Spleen (tissue), 7 donors: ENCODE measurements around the gene CFD.

Experiments used
- CTCF ChIP-seq, 11 experiments: fragments of 200-600 bp in 7 of 11; fragments of 450-650 bp in 4 of 11; sonication (generic) in 4 of 11; IDR thresholded peaks in 8 of 11; conservative IDR thresholded peaks in 3 of 11; 1 replicate in 7 of 11; 2 replicates in 4 of 11; pipeline versions ENCODE4 v1.4.0 to v1.8.0; 2016 to 2021; ENCODE audit warnings: antibody characterized with exemption in 11 of 11, inconsistent platforms in 4 of 11, mild to moderate bottlenecking in 1 of 11
- POLR2A ChIP-seq, 3 donors: fragments of 450-650 bp; IDR thresholded peaks; one replicate each; pipeline ENCODE4 v1.5.1; 2017; ENCODE audit warnings: antibody characterized with exemption in 3 of 3, mild to moderate bottlenecking in 1 of 3
- donor health status: DM: no; HTN: no; CAD: no; lungs with moderate emphysema.
- donor health status: DM: no; HTN: no; CAD: no.
- donor health status: DM: no; HTN: no; CAD: no.

DNA sequence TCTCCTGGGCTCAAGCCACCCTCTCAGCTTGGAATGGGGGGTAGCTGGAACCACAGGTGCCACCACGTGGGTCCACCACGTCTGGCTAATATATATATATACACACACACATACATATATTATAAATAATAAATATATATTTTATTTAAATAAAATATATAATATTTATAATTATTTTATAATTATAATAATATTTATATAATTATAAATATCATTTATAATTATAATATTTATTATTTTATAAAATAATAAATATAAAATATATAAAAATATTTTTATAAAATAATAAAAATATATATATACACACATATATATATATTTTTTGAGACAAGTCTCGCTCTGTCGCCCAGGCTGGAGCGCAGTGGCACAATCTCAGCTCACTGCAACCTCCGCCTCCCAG is 4.9 kb upstream of the CFD start:
- TF ChIP-seq POLR2A (IDR thresholded peaks at IDR 0.05) (no peak), CTCF (IDR thresholded peaks at IDR 0.05 in 8 of 11, conservative IDR thresholded peaks at IDR 0.05 in 3 of 11) (no peak)
